Measurements from ENCODE around the gene SASS6.

SASS6 gene, protein sequence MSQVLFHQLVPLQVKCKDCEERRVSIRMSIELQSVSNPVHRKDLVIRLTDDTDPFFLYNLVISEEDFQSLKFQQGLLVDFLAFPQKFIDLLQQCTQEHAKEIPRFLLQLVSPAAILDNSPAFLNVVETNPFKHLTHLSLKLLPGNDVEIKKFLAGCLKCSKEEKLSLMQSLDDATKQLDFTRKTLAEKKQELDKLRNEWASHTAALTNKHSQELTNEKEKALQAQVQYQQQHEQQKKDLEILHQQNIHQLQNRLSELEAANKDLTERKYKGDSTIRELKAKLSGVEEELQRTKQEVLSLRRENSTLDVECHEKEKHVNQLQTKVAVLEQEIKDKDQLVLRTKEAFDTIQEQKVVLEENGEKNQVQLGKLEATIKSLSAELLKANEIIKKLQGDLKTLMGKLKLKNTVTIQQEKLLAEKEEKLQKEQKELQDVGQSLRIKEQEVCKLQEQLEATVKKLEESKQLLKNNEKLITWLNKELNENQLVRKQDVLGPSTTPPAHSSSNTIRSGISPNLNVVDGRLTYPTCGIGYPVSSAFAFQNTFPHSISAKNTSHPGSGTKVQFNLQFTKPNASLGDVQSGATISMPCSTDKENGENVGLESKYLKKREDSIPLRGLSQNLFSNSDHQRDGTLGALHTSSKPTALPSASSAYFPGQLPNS

GRCh38 chr1:100132566-100133477 lies at the start of gene SASS6, which contains the start of gene TRMT13:
SASS6 (minus strand) TSS chr1:100132930; CDS start chr1:100132814, 116 bp downstream.
TRMT13 (plus strand) TSS chr1:100133163; CDS start chr1:100133169, 6 bp downstream.
- DNase-seq (ENCODE audit: low read depth), result peak; percentile 97
- TF ChIP-seq, protein P1, sequence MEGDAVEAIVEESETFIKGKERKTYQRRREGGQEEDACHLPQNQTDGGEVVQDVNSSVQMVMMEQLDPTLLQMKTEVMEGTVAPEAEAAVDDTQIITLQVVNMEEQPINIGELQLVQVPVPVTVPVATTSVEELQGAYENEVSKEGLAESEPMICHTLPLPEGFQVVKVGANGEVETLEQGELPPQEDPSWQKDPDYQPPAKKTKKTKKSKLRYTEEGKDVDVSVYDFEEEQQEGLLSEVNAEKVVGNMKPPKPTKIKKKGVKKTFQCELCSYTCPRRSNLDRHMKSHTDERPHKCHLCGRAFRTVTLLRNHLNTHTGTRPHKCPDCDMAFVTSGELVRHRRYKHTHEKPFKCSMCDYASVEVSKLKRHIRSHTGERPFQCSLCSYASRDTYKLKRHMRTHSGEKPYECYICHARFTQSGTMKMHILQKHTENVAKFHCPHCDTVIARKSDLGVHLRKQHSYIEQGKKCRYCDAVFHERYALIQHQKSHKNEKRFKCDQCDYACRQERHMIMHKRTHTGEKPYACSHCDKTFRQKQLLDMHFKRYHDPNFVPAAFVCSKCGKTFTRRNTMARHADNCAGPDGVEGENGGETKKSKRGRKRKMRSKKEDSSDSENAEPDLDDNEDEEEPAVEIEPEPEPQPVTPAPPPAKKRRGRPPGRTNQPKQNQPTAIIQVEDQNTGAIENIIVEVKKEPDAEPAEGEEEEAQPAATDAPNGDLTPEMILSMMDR (IDR thresholded peaks at IDR 0.05; ENCODE audit: low read depth, low read length, missing control alignments), result no peak
- H3K4me3 ChIP-seq (ENCODE audit: low read depth, low read length), result peak within 1 kb of the TSS; percentile 89

- no peak within 1 kb of the TSS for H3K4me3 ChIP-seq (ENCODE audit: low read depth, low read length)
- TF ChIP-seq, protein P1 (IDR thresholded peaks at IDR 0.05; ENCODE audit: low read depth, low read length, missing control alignments), result no peak
- no peak for DNase-seq (ENCODE audit: low read depth)
These were observed 45.4 kb upstream of the SASS6 start, which contains the start of gene LRRC39 for GRCh38 chr1:100178091-100178490. LRRC39 (minus strand) TSS chr1:100178256; CDS start chr1:100168516, 9,740 bp downstream.

DNA sequence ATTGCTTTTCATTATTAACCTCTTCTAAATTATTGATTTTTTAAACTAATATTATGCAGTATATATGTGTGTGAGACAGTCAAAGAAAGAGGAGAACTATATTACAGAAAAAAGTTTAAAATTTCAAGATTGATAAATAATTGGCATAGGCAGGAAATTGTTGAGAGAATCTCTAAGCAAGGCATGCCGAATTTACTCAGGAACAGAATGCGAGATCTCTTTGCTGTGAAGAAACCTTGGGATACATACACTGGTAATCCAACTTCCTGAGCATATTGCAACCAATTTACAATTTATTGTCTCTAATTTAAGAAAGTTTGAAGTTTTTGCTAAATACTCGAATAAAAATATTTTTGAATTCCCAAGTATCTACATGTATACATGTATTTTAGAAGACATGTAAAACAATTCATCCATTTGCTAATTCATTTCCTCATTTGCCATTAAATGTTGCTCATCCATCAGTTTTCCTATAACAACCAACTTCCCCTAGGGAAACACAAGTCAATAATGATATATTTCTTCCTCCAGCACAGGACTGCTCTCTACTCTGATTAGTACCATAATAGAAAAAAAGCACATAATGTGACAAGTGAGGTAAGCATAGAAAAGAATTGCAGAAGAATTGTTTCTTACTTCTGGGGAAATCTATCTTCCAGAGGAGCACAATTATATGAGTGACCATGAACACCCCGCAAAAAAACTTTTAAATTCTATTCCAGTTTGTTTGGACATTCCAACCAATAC lies 44.7 kb upstream of the SASS6 start:
- TF ChIP-seq, protein P1 (IDR thresholded peaks at IDR 0.05; ENCODE audit: low read depth, low read length, missing control alignments), result no peak
- DNase-seq (ENCODE audit: low read depth), result no peak
- no peak overlapping the region for H3K4me3 ChIP-seq (ENCODE audit: low read depth, low read length)

DNA sequence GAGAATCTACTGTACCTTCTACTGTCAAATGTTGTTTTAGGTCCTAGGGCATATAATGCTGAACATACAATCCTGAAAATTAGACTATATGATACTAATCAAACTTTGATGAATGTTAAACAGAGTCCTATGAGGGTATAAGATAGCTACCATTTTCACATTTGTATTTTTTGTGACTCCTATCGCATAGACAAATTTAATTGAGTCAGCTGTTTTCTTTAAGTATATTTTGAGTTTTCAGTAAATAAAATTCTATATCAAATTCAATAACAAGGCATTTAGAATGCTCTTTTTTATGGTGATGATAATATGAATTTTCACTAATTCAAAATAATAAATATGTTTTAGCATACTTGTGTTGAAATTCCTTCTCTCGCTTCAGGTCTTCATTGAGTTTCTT lies 35.3 kb upstream of the SASS6 start:
- no peak overlapping the region for H3K4me3 ChIP-seq (ENCODE audit: low read depth, low read length)
- no peak for DNase-seq (ENCODE audit: low read depth)
- TF ChIP-seq, protein P1 (IDR thresholded peaks at IDR 0.05; ENCODE audit: low read depth, low read length, missing control alignments), result no peak

- no peak for DNase-seq (ENCODE audit: low read depth)
- TF ChIP-seq, protein P1 (IDR thresholded peaks at IDR 0.05; ENCODE audit: low read depth, low read length, missing control alignments), result no peak
- no peak overlapping the region for H3K4me3 ChIP-seq (ENCODE audit: low read depth, low read length)
These were observed 32.0 kb upstream of the SASS6 start for GRCh38 chr1:100164702-100165101.

DNA sequence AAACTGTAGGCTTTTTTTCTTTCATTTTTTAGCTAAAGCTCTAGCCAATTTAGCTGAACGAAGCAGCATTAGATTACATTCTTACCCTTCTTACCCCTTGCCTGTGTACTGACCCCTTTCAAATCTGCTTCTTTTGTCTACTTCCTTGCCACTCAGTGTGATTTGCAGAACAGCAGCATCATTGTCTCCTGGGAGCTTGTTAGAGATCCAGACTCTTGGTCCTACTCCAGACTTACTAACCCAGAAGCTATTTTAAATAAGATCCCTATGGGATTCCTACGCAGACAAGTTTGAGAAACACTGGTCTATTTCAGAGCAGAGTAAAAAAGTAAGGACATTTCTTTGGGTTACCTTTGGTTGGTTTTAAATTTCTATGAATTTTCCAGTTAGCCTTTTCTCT lies 31.5 kb upstream of the SASS6 start:
- TF ChIP-seq, protein P1 (IDR thresholded peaks at IDR 0.05; ENCODE audit: low read depth, low read length, missing control alignments), result no peak

More for the DNA sequence above, 31.5 kb upstream of the SASS6 start:
- no peak overlapping the region for H3K4me3 ChIP-seq (ENCODE audit: low read depth, low read length)
- no peak for DNase-seq (ENCODE audit: low read depth)
